ENCODE results near the gene AGFG2. TPM values are rescaled to one million over a fixed set of nuclear protein-coding genes. Genes with fewer than 3 reads are reported as not detected.

The AGFG2 gene
- total RNA-seq, 2 donors from 2014 or later = 39.4 to 51.6 TPM

DNA sequence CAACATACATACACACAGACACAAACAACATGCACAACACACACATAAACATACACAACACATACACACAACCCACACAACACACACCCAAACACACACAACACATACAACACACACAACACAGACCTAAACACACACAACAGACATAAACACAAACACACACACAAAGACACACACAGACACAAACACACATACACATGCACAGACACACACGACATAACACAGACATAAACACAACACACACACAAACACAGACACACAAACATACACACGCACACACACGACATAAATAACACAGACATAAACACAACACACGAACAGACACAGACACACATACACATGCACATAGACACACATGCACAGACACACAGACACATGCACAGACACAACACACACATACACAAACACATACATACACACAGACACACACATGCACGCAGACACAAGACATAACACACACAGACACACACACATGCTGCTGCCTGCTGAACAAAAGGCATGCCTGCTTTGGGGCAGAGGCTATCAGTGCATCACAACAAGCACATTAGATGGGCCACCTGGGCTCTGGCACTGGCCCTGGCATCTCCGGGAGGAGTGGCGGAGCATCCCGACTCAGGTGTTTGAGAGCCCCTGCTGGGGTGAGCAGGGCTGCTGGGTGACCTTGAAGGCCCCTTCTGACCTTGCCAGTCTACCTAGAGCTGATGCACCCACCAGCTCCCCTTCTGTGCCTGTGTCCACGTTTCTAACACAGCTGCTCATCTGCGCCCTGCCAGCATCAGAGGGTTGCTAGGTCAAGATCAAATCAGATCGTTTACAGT, 41.7 kb downstream of the AGFG2 start:
- TF ChIP-seq, protein P1, sequence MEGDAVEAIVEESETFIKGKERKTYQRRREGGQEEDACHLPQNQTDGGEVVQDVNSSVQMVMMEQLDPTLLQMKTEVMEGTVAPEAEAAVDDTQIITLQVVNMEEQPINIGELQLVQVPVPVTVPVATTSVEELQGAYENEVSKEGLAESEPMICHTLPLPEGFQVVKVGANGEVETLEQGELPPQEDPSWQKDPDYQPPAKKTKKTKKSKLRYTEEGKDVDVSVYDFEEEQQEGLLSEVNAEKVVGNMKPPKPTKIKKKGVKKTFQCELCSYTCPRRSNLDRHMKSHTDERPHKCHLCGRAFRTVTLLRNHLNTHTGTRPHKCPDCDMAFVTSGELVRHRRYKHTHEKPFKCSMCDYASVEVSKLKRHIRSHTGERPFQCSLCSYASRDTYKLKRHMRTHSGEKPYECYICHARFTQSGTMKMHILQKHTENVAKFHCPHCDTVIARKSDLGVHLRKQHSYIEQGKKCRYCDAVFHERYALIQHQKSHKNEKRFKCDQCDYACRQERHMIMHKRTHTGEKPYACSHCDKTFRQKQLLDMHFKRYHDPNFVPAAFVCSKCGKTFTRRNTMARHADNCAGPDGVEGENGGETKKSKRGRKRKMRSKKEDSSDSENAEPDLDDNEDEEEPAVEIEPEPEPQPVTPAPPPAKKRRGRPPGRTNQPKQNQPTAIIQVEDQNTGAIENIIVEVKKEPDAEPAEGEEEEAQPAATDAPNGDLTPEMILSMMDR (IDR thresholded peaks at IDR 0.05) = no peak
- peaks cover 8 to 25% of the 10 kb centered on the region in 2 donors for H3K4me1 ChIP-seq (ENCODE audit: control insufficient read depth in 1 of 2, low read depth in 2 of 2)
- H3K27me3 ChIP-seq (replicated peaks; ENCODE audit: insufficient read depth) = no peaks in the 10 kb centered on the region
- no peak for ATAC-seq (ENCODE audit: insufficient number of reproducible peaks, low FRiP score, low read depth)
- H3K9me3 ChIP-seq = no peaks in the 10 kb centered on the region
- DNase-seq (ENCODE audit: low spot score) = no peak
- no peak overlapping the region for H3K4me3 ChIP-seq
- H3K27ac ChIP-seq = no peak overlapping the region
- peaks cover 56% of the 10 kb centered on the region for H3K36me3 ChIP-seq

DNA sequence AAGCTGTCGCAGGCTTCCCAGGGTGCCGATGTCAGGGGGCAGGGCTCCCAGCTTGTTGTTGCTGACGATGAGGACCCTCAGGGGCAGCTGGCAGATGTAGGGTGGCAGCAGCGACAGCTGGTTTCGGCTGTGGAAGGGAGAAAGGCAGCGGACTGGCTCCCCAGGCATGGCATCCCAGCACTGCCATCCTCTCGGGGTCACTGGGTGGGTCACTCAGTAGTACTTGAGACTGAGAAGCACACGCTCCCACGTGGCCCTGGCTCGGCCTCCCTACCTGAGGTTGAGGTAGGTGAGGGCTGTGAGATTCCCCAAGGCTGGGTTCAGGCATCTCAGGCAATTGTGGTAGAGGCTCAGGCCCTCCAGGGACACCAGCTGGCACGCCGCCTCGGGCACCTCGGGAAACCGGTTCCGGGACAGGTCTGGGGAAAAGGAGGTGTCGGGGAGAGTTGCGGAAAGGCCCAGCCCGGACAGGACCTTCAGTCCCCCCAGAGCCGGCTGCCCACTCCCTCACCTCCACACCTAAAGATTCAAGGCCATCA, 43.1 kb downstream of the AGFG2 start:
- ATAC-seq (ENCODE audit: insufficient number of reproducible peaks, low FRiP score, low read depth) (no peak), DNase-seq (ENCODE audit: low spot score) (no peak)
- no peak overlapping the region for H3K4me3 ChIP-seq
- H3K27ac ChIP-seq = no peak overlapping the region
- peaks cover 42% of the 10 kb centered on the region for H3K36me3 ChIP-seq
- H3K9me3 ChIP-seq = no peaks in the 10 kb centered on the region
- H3K4me1 ChIP-seq (ENCODE audit: control insufficient read depth in 1 of 2, low read depth in 2 of 2) = peaks cover 8 to 27% of the 10 kb centered on the region in 2 donors
- no peaks in the 10 kb centered on the region for H3K27me3 ChIP-seq (replicated peaks; ENCODE audit: insufficient read depth)
- TF ChIP-seq, protein P1 (IDR thresholded peaks at IDR 0.05) = no peak

GRCh38 chr7:100582650-100583049, 43.6 kb downstream of the AGFG2 start:
- DNase-seq (ENCODE audit: low spot score) (no peak), ATAC-seq (ENCODE audit: insufficient number of reproducible peaks, low FRiP score, low read depth) (no peak)
- Histone ChIP-seq H3K27me3 (replicated peaks; ENCODE audit: insufficient read depth) (no peaks in the 10 kb centered on the region), H3K9me3 (no peaks in the 10 kb centered on the region), H3K4me3 (no peak overlapping the region), H3K4me1 (ENCODE audit: control insufficient read depth in 1 of 2, low read depth in 2 of 2) (peaks cover 10 to 32% of the 10 kb centered on the region in 2 donors), H3K36me3 (peaks cover 36% of the 10 kb centered on the region), H3K27ac (no peak overlapping the region)
- TF ChIP-seq, protein P1 (IDR thresholded peaks at IDR 0.05) = no peak

GRCh38 chr7:100583132-100584053, 44.4 kb downstream of the AGFG2 start:
- TF ChIP-seq, protein P1 (IDR thresholded peaks at IDR 0.05) = no peak
- H3K4me1 ChIP-seq (ENCODE audit: control insufficient read depth in 1 of 2, low read depth in 2 of 2) = peaks cover 10 to 32% of the 10 kb centered on the region in 2 donors
- no peak for ATAC-seq (ENCODE audit: insufficient number of reproducible peaks, low FRiP score, low read depth)

More at GRCh38 chr7:100583132-100584053, 44.4 kb downstream of the AGFG2 start:
- Histone ChIP-seq H3K9me3 (no peaks in the 10 kb centered on the region), H3K27me3 (replicated peaks; ENCODE audit: insufficient read depth) (no peaks in the 10 kb centered on the region), H3K36me3 (peaks cover 29% of the 10 kb centered on the region), H3K27ac (no peak overlapping the region), H3K4me3 (peak overlapping the region; percentile 94)
- DNase-seq (ENCODE audit: low spot score) = no peak

Data from thoracic aorta (tissue), 2 donors.